GM23248 (cell line): ENCODE measurements around the gene RETSAT.

ENCODE experiments used
- EZH2 ChIP-seq: fragments of 200-600 bp; sonication (generic); IDR thresholded peaks from 2 replicates; pipeline ENCODE4 v1.6.1; 2018; ENCODE audit warnings: antibody characterized with exemption, mild to moderate bottlenecking; ENCODE audit not compliant: insufficient read depth, poor library complexity, severe bottlenecking
- EZH2phosphoT487 ChIP-seq: fragments of 200-600 bp; sonication (generic); IDR thresholded peaks from 2 replicates; pipeline ENCODE4 v1.6.1; 2018; ENCODE audit warnings: antibody characterized with exemption, moderate library complexity, mild to moderate bottlenecking, low read depth; ENCODE audit not compliant: insufficient read depth

GRCh38 chr2:85393836-85394235, 39.5 kb upstream of the RETSAT start:
- TF ChIP-seq EZH2 (no peak), EZH2phosphoT487 (no peak)
